HepG2 (cell line): ENCODE data around the gene COMMD9. TPM values are rescaled to one million over a fixed set of nuclear protein-coding genes. Genes with fewer than 3 reads are reported as not detected.

Experiments
- AGO2 ChIP-seq: fragments of 200-400 bp; formaldehyde crosslinking; optimal IDR thresholded peaks from 2 replicates; pipeline ENCODE3; 2017; ENCODE audit warnings: mild to moderate bottlenecking, low read depth, low read length, moderate library complexity
- ARNTL ChIP-seq: sonication (generic); formaldehyde crosslinking; IDR thresholded peaks from 2 replicates; pipeline ENCODE4 v1.4.0; 2020; ENCODE audit warnings: mild to moderate bottlenecking, missing genetic modification reagents
- DPF2 ChIP-seq: sonication (generic); formaldehyde crosslinking; IDR thresholded peaks from 2 replicates; pipeline ENCODE4 v1.4.0; 2020; ENCODE audit warnings: mild to moderate bottlenecking, low read depth, missing genetic modification reagents, borderline replicate concordance
- FOXO1 ChIP-seq: sonication (generic); formaldehyde crosslinking; IDR thresholded peaks from 2 replicates; pipeline ENCODE4 v1.4.0; 2020; ENCODE audit warnings: missing genetic modification reagents
- KDM5A ChIP-seq: fragments of 200-600 bp; sonication (generic); IDR thresholded peaks from 2 replicates; pipeline ENCODE4 v1.7.0; 2018; ENCODE audit warnings: antibody characterized with exemption, mild to moderate bottlenecking, low read length, borderline replicate concordance
- KLF11 ChIP-seq: IDR thresholded peaks from 2 replicates; pipeline ENCODE4 v1.6.1; 2016; ENCODE audit warnings: missing compliant biosample characterization
- NFRKB ChIP-seq: fragments of 450-650 bp; IDR thresholded peaks from 2 replicates; pipeline ENCODE4 v1.6.1; 2017
- PCBP2 ChIP-seq: fragments of 200-400 bp; formaldehyde crosslinking; optimal IDR thresholded peaks from 2 replicates; pipeline ENCODE3; 2018; ENCODE audit warnings: low read length, low read depth; ENCODE audit not compliant: poor library complexity, severe bottlenecking
- RBM22 ChIP-seq: fragments of 200-400 bp; formaldehyde crosslinking; optimal IDR thresholded peaks from 2 replicates; pipeline ENCODE3; 2017; ENCODE audit warnings: mild to moderate bottlenecking, low read length, moderate library complexity
- REXO4 ChIP-seq: sonication (generic); formaldehyde crosslinking; IDR thresholded peaks from 2 replicates; pipeline ENCODE4 v1.8.0; 2022; ENCODE audit warnings: missing genetic modification reagents, mild to moderate bottlenecking, borderline replicate concordance
- SOX13 ChIP-seq, 3 experiments: fragments of 450-650 bp in 1 of 3; sonication (generic) in 1 of 3; formaldehyde crosslinking in 1 of 3; IDR thresholded peaks in 2 of 3; conservative IDR thresholded peaks in 1 of 3; 2 replicates each; pipeline versions ENCODE4 v1.5.0 to v1.6.1; 2016 to 2020; ENCODE audit warnings: antibody characterized with exemption in 1 of 3, mild to moderate bottlenecking in 1 of 3, missing compliant biosample characterization in 1 of 3, missing genetic modification reagents in 1 of 3, moderate library complexity in 1 of 3
- SYNCRIP ChIP-seq: fragments of 200-400 bp; formaldehyde crosslinking; IDR thresholded peaks from 2 replicates; pipeline ENCODE4 v1.6.1; 2018; ENCODE audit warnings: mild to moderate bottlenecking, low read depth, low read length; ENCODE audit not compliant: insufficient read depth
- THAP11 ChIP-seq: IDR thresholded peaks from 2 replicates; pipeline ENCODE4 v1.6.1; 2016; ENCODE audit warnings: missing biosample characterization, missing genetic modification reagents
- TRIM24 ChIP-seq: sonication (generic); formaldehyde crosslinking; IDR thresholded peaks from 2 replicates; pipeline ENCODE4 v1.8.0; 2022; ENCODE audit warnings: mild to moderate bottlenecking, missing genetic modification reagents
- ZNF781 ChIP-seq: sonication (generic); formaldehyde crosslinking; IDR thresholded peaks from 2 replicates; pipeline ENCODE4 v1.5.1; 2020; ENCODE audit warnings: borderline replicate concordance, mild to moderate bottlenecking, missing genetic modification reagents; ENCODE audit errors: not compliant biosample characterization
- ZNF879 ChIP-seq: sonication (generic); formaldehyde crosslinking; IDR thresholded peaks from 2 replicates; pipeline ENCODE4 v1.8.1; 2023; ENCODE audit warnings: missing genetic modification reagents
- polyA plus RNA-seq, 8 experiments: library from polyadenylated mRNA; depleted of rRNA in 3 of 8; stranded (reverse) in 7 of 8; unstranded in 1 of 8; fragments of >200 nt; fragmentation: Illumina TruSeq in 4 of 8; extraction: Trizol in 4 of 8; gene quantifications; 2 replicates each; pipeline versions ENCODE4 v1.2.1 to v1.2.3, GENCODE V29; 2011 to 2016; ENCODE audit warnings: low read depth in 4 of 8, missing spikeins in 1 of 8, mixed read lengths in 1 of 8; ENCODE audit not compliant: insufficient read depth in 1 of 8
- total RNA-seq, 5 experiments: library from RNA; depleted of rRNA; stranded (reverse); fragments of >200 nt; fragmentation: Illumina TruSeq; extraction: Trizol; gene quantifications; 2 replicates each; pipeline ENCODE4 v1.2.3, GENCODE V29; 2016; ENCODE audit warnings: low read depth in 1 of 5
- TF ChIP-seq, protein P1 (sequence below): sonication (generic); formaldehyde crosslinking; IDR thresholded peaks from 2 replicates; pipeline ENCODE4 v1.4.0; 2020; ENCODE audit warnings: missing genetic modification reagents
- TF ChIP-seq, protein P2 (sequence below): sonication (generic); formaldehyde crosslinking; IDR thresholded peaks from 2 replicates; pipeline ENCODE4 v1.4.0; 2020; ENCODE audit warnings: mild to moderate bottlenecking, low read depth, missing genetic modification reagents
- TF ChIP-seq, protein P3 (sequence below): sonication (generic); formaldehyde crosslinking; IDR thresholded peaks from 2 replicates; pipeline ENCODE4 v1.9.0; 2021; ENCODE audit warnings: missing genetic modification reagents, borderline replicate concordance
- TF ChIP-seq, protein P4 (sequence below): sonication (generic); formaldehyde crosslinking; IDR thresholded peaks from 2 replicates; pipeline ENCODE4 v1.8.0; 2022; ENCODE audit warnings: missing genetic modification reagents, mild to moderate bottlenecking, moderate library complexity, borderline replicate concordance

COMMD9 gene
- total and polyA plus RNA-seq, 2 of the 13 experiments (the other 11 are each of a cell fraction or from before 2014, with no cell fraction given) = 47.3 to 76.7 TPM

DNA sequence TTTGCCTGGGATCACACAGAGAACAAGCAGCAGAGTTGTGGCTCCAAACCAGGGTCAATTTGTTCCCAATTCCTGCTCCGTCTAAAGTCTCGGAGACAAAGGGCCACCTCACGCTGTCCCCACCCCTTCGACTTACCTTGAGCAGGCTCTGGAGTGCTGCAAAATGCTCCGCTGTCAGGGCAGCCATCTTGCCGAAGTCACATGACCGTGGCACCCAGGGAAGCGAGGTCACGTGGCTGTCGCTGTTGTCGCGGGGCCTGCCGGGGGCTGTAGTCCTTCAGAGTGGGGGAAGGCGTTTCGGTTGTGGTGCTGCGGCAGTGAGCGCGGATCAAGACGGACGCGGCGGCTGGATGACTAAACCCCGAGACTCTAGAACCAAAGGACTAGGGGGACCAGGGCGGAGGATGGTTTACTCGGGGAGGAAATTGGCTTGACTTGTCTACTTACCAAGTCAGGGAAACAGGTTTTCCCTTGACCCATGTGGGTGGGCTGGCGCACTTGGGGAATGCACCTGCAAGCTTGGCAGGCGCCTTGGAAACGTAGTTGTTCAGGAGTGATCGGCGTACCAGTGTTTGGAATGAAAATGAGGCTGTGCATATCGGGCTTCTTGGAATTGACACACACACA lies at the start of gene COMMD9 (continued):
- TF ChIP-seq, protein P1, sequence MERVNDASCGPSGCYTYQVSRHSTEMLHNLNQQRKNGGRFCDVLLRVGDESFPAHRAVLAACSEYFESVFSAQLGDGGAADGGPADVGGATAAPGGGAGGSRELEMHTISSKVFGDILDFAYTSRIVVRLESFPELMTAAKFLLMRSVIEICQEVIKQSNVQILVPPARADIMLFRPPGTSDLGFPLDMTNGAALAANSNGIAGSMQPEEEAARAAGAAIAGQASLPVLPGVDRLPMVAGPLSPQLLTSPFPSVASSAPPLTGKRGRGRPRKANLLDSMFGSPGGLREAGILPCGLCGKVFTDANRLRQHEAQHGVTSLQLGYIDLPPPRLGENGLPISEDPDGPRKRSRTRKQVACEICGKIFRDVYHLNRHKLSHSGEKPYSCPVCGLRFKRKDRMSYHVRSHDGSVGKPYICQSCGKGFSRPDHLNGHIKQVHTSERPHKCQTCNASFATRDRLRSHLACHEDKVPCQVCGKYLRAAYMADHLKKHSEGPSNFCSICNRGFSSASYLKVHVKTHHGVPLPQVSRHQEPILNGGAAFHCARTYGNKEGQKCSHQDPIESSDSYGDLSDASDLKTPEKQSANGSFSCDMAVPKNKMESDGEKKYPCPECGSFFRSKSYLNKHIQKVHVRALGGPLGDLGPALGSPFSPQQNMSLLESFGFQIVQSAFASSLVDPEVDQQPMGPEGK (CRISPR knock-in tag) = no peak
- no peak for TF ChIP-seq DPF2 (CRISPR knock-in tag)
- no peak for TF ChIP-seq SYNCRIP
- TF ChIP-seq RBM22 = no peak
- TF ChIP-seq, protein P2, sequence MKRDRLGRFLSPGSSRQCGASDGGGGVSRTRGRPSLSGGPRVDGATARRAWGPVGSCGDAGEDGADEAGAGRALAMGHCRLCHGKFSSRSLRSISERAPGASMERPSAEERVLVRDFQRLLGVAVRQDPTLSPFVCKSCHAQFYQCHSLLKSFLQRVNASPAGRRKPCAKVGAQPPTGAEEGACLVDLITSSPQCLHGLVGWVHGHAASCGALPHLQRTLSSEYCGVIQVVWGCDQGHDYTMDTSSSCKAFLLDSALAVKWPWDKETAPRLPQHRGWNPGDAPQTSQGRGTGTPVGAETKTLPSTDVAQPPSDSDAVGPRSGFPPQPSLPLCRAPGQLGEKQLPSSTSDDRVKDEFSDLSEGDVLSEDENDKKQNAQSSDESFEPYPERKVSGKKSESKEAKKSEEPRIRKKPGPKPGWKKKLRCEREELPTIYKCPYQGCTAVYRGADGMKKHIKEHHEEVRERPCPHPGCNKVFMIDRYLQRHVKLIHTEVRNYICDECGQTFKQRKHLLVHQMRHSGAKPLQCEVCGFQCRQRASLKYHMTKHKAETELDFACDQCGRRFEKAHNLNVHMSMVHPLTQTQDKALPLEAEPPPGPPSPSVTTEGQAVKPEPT (CRISPR knock-in tag) = no peak
- TF ChIP-seq ZNF781 (CRISPR knock-in tag) = no peak
- no peak for TF ChIP-seq REXO4
- TF ChIP-seq PCBP2 = no peak
- TF ChIP-seq, protein P3, sequence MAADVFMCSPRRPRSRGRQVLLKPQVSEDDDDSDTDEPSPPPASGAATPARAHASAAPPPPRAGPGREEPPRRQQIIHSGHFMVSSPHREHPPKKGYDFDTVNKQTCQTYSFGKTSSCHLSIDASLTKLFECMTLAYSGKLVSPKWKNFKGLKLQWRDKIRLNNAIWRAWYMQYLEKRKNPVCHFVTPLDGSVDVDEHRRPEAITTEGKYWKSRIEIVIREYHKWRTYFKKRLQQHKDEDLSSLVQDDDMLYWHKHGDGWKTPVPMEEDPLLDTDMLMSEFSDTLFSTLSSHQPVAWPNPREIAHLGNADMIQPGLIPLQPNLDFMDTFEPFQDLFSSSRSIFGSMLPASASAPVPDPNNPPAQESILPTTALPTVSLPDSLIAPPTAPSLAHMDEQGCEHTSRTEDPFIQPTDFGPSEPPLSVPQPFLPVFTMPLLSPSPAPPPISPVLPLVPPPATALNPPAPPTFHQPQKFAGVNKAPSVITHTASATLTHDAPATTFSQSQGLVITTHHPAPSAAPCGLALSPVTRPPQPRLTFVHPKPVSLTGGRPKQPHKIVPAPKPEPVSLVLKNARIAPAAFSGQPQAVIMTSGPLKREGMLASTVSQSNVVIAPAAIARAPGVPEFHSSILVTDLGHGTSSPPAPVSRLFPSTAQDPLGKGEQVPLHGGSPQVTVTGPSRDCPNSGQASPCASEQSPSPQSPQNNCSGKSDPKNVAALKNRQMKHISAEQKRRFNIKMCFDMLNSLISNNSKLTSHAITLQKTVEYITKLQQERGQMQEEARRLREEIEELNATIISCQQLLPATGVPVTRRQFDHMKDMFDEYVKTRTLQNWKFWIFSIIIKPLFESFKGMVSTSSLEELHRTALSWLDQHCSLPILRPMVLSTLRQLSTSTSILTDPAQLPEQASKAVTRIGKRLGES (CRISPR knock-in tag) = no peak
- TF ChIP-seq FOXO1 (CRISPR knock-in tag) = peak; percentile 71
- TF ChIP-seq TRIM24 (CRISPR knock-in tag) = no peak
- peak; percentile 98 for TF ChIP-seq KDM5A
- TF ChIP-seq ZNF879 = no peak
- peak; percentile 68; the same call in 1 of the 2 replicates for TF ChIP-seq NFRKB
- TF ChIP-seq, protein P4, sequence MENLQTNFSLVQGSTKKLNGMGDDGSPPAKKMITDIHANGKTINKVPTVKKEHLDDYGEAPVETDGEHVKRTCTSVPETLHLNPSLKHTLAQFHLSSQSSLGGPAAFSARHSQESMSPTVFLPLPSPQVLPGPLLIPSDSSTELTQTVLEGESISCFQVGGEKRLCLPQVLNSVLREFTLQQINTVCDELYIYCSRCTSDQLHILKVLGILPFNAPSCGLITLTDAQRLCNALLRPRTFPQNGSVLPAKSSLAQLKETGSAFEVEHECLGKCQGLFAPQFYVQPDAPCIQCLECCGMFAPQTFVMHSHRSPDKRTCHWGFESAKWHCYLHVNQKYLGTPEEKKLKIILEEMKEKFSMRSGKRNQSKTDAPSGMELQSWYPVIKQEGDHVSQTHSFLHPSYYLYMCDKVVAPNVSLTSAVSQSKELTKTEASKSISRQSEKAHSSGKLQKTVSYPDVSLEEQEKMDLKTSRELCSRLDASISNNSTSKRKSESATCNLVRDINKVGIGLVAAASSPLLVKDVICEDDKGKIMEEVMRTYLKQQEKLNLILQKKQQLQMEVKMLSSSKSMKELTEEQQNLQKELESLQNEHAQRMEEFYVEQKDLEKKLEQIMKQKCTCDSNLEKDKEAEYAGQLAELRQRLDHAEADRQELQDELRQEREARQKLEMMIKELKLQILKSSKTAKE (CRISPR knock-in tag) = no peak
- peak; percentile 100 for TF ChIP-seq THAP11 (CRISPR knock-in tag)
- TF ChIP-seq ARNTL (CRISPR knock-in tag) = peak; percentile 68; the same call in 1 of the 2 replicates
- peak; percentile 78; the same call in 1 of the 2 replicates for TF ChIP-seq KLF11 (CRISPR knock-in tag)
- TF ChIP-seq AGO2 = no peak
- no peak; the same call in 1 of the 2 replicates for TF ChIP-seq SOX13 (IDR thresholded peaks at IDR 0.05)
- TF ChIP-seq SOX13 (CRISPR knock-in tag; conservative IDR thresholded peaks at IDR 0.05 in 1 of 2, IDR thresholded peaks at IDR 0.05 in 1 of 2) = peak in 1 of 2 experiments; percentile 39; a peak in 1 of 4 replicates
